Epithelial cell of prostate (primary cell): ENCODE measurements around the gene CBLL1.

ENCODE experiments used
- DNase-seq: peaks from one replicate; pipeline ENCODE4 v3.0.0-alpha.2; 2011; ENCODE audit warnings: low read depth, low spot score
- H3K27ac ChIP-seq: fragments of 450-650 bp; 2 replicates; pipeline ENCODE4 v1.5.1; 2017; ENCODE audit warnings: mild to moderate bottlenecking

The CBLL1 gene

DNA sequence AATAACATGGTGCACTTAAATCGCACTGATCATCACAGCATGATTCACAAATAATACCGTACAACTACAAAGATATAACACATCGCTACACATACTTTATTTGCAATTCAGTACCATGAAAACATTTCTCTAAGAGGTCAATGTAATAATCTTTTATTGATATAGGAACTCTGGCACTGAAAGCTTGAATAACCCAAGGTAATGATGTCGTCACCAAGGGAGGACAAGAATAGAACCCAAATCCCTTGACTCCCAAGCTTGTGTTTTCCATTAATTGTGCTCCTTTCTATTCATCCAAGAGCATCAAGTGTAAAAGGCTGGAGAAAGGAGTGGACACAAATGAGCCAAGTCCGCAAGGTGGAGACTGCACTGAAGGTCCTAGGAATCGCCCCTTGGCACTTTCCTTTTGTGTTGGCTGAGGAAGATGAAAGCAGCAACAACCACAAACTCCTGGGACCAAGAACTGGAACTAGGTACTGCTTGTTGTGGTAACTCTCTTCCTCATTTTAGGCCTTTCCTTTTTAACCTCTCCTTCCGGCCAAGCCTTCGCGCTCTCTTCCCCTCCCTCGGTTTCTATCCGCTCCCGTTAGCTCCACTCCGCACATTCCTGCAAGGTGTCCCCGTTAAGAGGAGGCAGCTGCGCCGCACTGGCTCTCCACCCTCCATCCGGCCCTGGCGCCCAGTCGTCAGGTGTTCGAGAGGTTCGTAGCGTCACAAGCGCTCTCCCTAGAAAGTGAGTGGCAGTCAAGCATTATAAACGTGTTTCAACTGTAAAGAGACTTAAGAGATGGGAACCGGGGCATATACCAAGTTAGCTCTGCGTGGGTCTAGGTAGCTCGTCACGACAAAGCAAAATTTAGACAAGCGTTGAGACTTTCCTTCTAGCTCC, 1.0 kb upstream of the CBLL1 start:
- peak overlapping the region; percentile 88 for H3K27ac ChIP-seq
- DNase-seq: no peak

DNA sequence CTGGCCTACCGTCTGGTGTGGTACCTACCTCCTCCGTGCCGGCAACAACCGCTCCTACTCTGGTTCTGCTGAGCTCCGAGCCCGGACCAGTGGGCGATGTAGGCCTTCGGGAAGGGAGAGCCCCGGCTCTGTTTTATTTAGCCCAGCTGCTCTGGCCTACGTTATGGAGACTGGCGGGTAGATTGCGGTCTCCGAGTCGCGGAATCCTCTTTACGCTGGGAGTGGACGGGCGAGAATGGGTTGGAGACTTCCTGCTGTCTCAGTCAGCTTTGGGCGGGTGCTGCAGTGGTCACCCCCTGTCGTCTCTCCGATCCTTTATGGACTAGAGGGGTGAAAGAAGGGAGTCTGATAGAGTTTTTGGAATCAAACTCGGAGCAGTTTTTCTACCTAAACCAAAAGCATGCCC, 406 bp downstream of the CBLL1 start:
- DNase-seq: no peak
- H3K27ac ChIP-seq: peak overlapping the region; percentile 88

- DNase-seq: no peak
Measured at GRCh38 chr7:107746006-107746405, 2.1 kb downstream of the CBLL1 start.

GRCh38 chr7:107751113-107751512, 7.2 kb downstream of the CBLL1 start:
- DNase-seq: no peak
- no peak overlapping the region for H3K27ac ChIP-seq

More at GRCh38 chr7:107746006-107746405, 2.1 kb downstream of the CBLL1 start:
- H3K27ac ChIP-seq: no peak overlapping the region

- no peak for DNase-seq
- no peak overlapping the region for H3K27ac ChIP-seq
Measured at GRCh38 chr7:107754642-107755041, 10.7 kb downstream of the CBLL1 start.

- DNase-seq: no peak
- no peak overlapping the region for H3K27ac ChIP-seq
Measured at GRCh38 chr7:107758667-107759066, 14.7 kb downstream of the CBLL1 start.

GRCh38 chr7:107767391-107767790, 23.4 kb downstream of the CBLL1 start:
- no peak overlapping the region for H3K27ac ChIP-seq
- no peak for DNase-seq

DNA sequence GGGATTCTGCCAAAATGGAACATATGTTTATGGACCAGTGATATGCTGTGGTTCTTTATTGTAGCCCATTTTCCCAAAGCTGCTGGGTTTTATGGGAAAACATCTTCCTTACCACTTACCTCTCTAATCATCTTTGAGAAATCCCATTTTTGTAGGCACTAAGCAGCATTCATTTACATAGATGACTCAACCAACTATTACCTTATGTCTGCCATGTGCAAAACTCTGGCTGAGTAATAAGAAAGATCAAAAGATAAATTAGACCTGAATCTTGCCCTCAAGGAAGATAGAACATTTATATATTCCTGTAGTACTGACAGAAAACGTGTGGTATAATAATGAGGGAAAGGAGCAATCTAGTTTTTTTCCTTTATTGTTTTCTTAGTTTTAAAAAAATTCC, 24.3 kb downstream of the CBLL1 start:
- peak; percentile 40 for DNase-seq
- H3K27ac ChIP-seq: no peak overlapping the region

GRCh38 chr7:107773027-107773426, 29.1 kb downstream of the CBLL1 start:
- H3K27ac ChIP-seq: no peak overlapping the region

GRCh38 chr7:107777702-107778101, 33.8 kb downstream of the CBLL1 start:
- DNase-seq: no peak
- H3K27ac ChIP-seq: no peak overlapping the region

More at GRCh38 chr7:107773027-107773426, 29.1 kb downstream of the CBLL1 start:
- no peak for DNase-seq

GRCh38 chr7:107778283-107778682, 34.3 kb downstream of the CBLL1 start:
- H3K27ac ChIP-seq: no peak overlapping the region
- no peak for DNase-seq

GRCh38 chr7:107779647-107780099, 35.7 kb downstream of the CBLL1 start:
- DNase-seq: no peak
- H3K27ac ChIP-seq: no peak overlapping the region

DNA sequence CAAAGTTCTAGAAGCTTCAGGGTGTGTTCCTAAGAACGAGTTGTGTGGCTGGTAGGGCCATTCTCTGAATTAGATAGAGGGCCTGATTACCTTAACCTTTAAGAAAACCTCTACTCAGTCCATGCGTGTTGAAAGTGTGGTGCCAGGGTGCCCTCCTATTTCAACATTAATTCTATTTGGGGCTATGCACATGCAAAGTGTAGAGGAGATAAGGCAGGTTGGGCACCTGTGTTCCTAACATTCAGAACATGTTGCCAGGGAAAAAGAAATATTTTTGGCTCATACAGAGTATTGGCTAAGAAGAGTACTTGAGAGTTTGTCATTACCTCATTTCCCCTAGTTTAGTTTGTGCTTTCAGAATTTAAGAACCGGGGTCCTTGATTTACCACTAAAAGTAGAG, 38.4 kb downstream of the CBLL1 start:
- no peak for DNase-seq
- H3K27ac ChIP-seq: no peak overlapping the region

- H3K27ac ChIP-seq: no peak overlapping the region
Measured at GRCh38 chr7:107783648-107784047, 39.7 kb downstream of the CBLL1 start.

GRCh38 chr7:107785170-107785569, 41.2 kb downstream of the CBLL1 start:
- no peak for DNase-seq
- H3K27ac ChIP-seq: no peak overlapping the region

More at GRCh38 chr7:107783648-107784047, 39.7 kb downstream of the CBLL1 start:
- no peak for DNase-seq

DNA sequence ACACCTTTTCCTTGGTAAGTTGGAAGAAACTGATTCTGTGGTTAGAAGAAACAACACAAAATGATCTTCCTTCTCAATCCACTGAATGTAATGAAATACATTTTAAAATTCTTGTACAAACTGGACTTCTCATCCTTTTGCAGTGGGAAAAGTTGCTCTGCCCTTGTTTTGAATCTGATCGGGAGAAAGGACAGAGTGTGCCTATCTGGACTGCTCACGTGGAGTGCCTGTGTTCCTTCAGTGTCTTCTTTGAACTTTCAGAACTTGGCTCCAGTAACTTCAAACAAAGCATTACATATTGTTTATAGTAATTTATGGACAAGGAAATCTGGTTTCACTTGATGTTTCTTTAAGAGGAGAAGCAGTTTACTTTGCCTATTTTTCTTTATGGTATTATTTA, 42.0 kb downstream of the CBLL1 start:
- no peak for DNase-seq

DNA sequence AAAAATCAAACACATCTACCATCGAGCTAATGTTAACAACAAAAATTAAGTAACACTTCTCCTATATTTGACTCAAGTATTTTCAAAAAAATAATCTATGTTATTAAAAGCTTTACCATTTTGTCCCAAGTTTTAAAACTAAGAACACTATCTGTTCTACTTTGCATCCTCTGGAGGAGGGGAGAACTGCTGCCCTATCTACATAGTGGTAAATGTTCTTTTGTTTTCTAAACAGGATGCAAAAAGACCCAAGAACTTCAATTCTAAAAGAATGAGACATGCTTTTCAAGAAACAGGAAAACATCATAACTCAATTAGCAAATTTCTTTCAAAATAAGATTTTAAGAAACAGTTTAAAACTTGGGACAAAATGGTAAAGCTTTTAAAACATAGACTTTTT, 44.3 kb downstream of the CBLL1 start:
- H3K27ac ChIP-seq: no peak overlapping the region
- DNase-seq: no peak

More for the DNA sequence above, 42.0 kb downstream of the CBLL1 start:
- H3K27ac ChIP-seq: no peak overlapping the region

DNA sequence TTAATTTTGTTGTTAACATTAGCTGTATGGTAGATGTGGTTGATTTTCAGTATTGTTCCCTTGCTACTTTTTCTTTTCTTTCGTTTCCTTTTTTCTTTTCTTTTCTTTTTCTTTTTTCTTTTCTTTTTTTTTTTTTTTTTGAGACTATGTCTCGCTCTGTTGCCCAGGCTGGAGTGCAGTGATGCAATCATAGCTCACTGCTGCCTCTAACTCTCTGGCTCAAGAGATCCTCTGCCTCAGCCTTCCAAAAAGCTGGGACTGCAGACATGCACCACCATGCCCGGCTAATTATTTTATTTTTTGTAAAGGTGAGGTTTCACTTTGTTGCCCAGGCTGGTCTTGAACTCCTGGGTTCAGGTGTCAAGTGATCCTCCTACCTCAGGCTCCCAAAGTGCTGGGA, 44.7 kb downstream of the CBLL1 start:
- no peak for DNase-seq

DNA sequence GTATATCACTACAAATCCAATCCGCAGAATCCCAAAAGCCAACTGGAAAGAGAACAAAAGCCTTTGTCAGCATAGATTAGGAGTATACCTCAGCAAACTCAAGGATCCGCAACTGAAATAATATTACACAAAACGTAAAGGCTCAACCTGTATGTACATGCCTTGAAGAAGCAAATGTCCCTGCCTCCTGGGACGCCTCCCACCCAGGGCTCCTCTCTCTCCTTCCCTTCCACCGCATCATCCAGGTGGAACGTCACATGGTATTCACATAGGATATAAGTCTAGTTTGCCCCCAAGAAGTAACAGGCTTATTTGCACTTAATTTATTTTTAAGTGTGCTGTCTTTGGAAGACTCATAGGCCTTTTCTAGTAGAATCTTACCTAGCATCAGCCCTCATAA, 45.7 kb downstream of the CBLL1 start:
- H3K27ac ChIP-seq: no peak overlapping the region
- DNase-seq: no peak

More for the DNA sequence above, 44.7 kb downstream of the CBLL1 start:
- no peak overlapping the region for H3K27ac ChIP-seq

GRCh38 chr7:107792364-107792763, 48.4 kb downstream of the CBLL1 start:
- H3K27ac ChIP-seq: no peak overlapping the region
- no peak for DNase-seq

DNA sequence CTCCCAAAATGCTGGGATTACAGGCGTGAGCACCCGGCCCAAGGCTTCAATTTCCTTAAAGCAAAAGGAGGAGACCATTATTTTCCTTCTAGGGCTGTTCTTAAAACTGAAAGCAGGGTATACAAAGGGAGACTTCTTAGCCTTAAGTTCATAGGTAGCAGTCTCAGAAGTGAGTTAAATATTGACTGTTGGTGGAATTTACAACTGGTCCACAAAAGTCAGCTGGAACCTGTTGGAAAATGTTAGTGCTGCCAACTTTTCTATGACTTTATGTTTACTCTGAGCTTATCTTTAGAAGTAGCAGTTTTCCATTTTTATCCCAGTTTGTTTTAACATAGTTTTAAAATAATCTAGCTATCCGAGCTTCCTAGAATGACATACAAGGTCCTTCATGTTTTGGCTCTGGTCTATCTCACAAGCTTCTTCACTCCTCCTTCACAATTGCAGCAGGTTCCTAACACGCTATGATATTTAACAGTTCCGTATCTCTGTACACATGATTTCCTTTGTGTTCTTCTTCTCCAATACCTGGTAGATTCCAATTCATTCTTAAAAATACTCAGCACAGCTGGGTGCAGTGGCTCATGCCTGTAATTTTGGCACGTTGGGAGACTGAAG, 55.8 kb downstream of the CBLL1 start:
- no peak for DNase-seq
- H3K27ac ChIP-seq: no peak overlapping the region
